ENCODE results near the gene EDA. TPM values are rescaled to one million over a fixed set of nuclear protein-coding genes. Genes with fewer than 3 reads are reported as not detected.

The EDA gene
- total RNA-seq, 1 experiment from 2014 or later: 5.2 TPM

- Histone ChIP-seq H3K9me2 (ENCODE audit: insufficient read depth) (no peaks in the 10 kb centered on the region), H3K4me2 (ENCODE audit: low read length) (no peak overlapping the region), H3K9me3 (ENCODE audit: control insufficient read depth in 1 of 2, insufficient read depth in 1 of 2, low read depth in 1 of 2, low read length in 2 of 2) (no peaks in the 10 kb centered on the region), H3K79me2 (ENCODE audit: insufficient read depth, low read length) (no peaks in the 10 kb centered on the region), H3K4me3 (replicated peaks in 1 of 2; ENCODE audit: low read depth in 1 of 2, low read length in 2 of 2) (no peak overlapping the region), H4K20me1 (ENCODE audit: insufficient read depth) (no peaks in the 10 kb centered on the region), H3K27ac (ENCODE audit: low read depth, low read length) (no peak overlapping the region), H3K36me3 (ENCODE audit: control insufficient read depth in 1 of 2, insufficient read depth in 2 of 2, low read length in 2 of 2) (no peaks in the 10 kb centered on the region), H2AFZ (ENCODE audit: low read depth, low read length, poor library complexity, severe bottlenecking) (no peak overlapping the region), H3K4me1 (ENCODE audit: control insufficient read depth in 1 of 2, insufficient read depth in 2 of 2, low read length in 2 of 2) (no peaks in the 10 kb centered on the region), H3K9ac (ENCODE audit: low read length) (no peak overlapping the region), H3K27me3 (ENCODE audit: insufficient read depth, low read length) (no peaks in the 10 kb centered on the region)
- POLR2A ChIA-PET: no interaction called here
- RAD21 ChIA-PET (ENCODE audit: low non-redundant PET in 1 of 2, low total read pairs in 2 of 2, uncharacterized antibody in 2 of 2, unreplicated experiment in 2 of 2): no interaction called here
- TF ChIP-seq ZNF274 (IDR thresholded peaks at IDR 0.05; ENCODE audit: low read depth, low read length) (no peak), REST (IDR thresholded peaks at IDR 0.05; ENCODE audit: low read depth) (no peak), POLR2A (IDR thresholded peaks at IDR 0.05; ENCODE audit: borderline replicate concordance, extremely low read depth, insufficient read depth, insufficient read length) (no peak), ZBTB33 (IDR thresholded peaks at IDR 0.05; ENCODE audit: extremely low read depth, insufficient replicate concordance, low read length) (no peak), EGR1 (IDR thresholded peaks at IDR 0.05; ENCODE audit: low read depth) (no peak), SIN3A (IDR thresholded peaks at IDR 0.05; ENCODE audit: low read depth) (no peak), EZH2phosphoT487 (IDR thresholded peaks at IDR 0.05; ENCODE audit: borderline replicate concordance) (no peak), EZH2 (IDR thresholded peaks at IDR 0.05) (no peak)
- DNase-seq (ENCODE audit: low read depth, low spot score) (no peak), ATAC-seq (no peak)
- BruUV-seq (replicated peaks): no TSS peak
- intact Hi-C loops (cut with micrococcal nuclease): no loop called here
- CTCF ChIA-PET: no interaction called here
Measured at GRCh38 chrX:70009970-70010369, 394.1 kb downstream of the EDA start.
